Esophagus squamous epithelium (tissue), 4 donors: ENCODE data around the gene EBNA1BP2.

Source experiments
- POLR2A ChIP-seq, 4 donors: fragments of 450-650 bp; IDR thresholded peaks; one replicate each; pipeline ENCODE4 v1.6.1; 2017; ENCODE audit warnings: antibody characterized with exemption in 4 of 4, mild to moderate bottlenecking in 4 of 4, moderate library complexity in 3 of 4
- TF ChIP-seq, protein P1 (sequence below), 6 experiments: fragments of 450-650 bp in 4 of 6; fragments of 200-600 bp in 2 of 6; sonication (generic) in 2 of 6; IDR thresholded peaks; one replicate each; pipeline ENCODE4 v1.5.1; 2016 to 2019; ENCODE audit warnings: antibody characterized with exemption in 6 of 6, mild to moderate bottlenecking in 4 of 6, moderate library complexity in 4 of 6

GRCh38 chr1:43205671-43206070 lies 33.6 kb upstream of the EBNA1BP2 start:
- TF ChIP-seq, protein P1, sequence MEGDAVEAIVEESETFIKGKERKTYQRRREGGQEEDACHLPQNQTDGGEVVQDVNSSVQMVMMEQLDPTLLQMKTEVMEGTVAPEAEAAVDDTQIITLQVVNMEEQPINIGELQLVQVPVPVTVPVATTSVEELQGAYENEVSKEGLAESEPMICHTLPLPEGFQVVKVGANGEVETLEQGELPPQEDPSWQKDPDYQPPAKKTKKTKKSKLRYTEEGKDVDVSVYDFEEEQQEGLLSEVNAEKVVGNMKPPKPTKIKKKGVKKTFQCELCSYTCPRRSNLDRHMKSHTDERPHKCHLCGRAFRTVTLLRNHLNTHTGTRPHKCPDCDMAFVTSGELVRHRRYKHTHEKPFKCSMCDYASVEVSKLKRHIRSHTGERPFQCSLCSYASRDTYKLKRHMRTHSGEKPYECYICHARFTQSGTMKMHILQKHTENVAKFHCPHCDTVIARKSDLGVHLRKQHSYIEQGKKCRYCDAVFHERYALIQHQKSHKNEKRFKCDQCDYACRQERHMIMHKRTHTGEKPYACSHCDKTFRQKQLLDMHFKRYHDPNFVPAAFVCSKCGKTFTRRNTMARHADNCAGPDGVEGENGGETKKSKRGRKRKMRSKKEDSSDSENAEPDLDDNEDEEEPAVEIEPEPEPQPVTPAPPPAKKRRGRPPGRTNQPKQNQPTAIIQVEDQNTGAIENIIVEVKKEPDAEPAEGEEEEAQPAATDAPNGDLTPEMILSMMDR (IDR thresholded peaks at IDR 0.05): no peak
- no peak for TF ChIP-seq POLR2A (IDR thresholded peaks at IDR 0.05)
